ENCODE measurements around the gene METTL4.

METTL4 gene

DNA sequence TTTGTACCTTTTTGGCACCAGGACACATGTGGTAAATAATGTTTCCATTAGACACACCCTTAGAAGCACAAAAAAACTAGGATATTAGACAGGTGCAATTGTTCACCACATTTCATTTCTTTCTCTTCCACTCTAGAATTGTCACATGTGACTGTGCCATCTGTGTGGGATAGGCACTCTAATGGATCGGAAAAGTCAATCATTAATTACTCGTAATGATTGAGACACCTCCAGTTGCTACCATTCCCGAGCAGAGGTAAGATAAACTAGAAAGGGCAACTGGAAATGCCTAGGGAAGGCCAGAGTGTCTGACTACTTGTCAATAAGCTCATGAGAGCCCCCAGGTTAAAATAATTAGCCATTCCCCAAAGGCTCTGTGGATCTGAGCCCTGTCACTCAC lies 59.9 kb downstream of the METTL4 start:
- CTCF ChIA-PET: interaction anchor here (1.2 to 1.6 kb wide), 2 partner anchors 10 to 31 kb away, joined by 3 to 4 read pairs; no protein-coding TSS in a partner anchor
- POLR2A ChIA-PET: no interaction called here

DNA sequence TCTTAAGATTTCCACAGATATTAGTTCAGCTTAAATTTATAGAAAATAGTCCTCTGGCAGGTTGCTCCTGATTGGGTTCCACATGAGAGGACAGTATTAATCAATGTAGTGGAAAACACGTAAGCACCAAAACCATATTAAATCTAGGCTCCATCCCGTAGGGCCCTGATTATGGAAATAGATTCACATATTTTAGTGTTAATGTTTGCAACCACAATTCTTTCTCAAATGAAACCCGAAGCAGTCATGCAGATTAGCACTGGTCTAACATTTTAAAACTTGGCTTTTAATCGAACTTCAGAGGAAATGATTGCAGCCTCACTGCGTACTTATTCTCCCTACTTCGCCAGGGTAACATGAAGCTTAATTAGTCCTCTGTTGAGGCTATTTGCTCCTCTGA lies 60.9 kb downstream of the METTL4 start:
- POLR2A ChIA-PET: no interaction called here
- DNase-seq (ENCODE audit: extremely low spot score): no peak
- CTCF ChIA-PET: interaction anchor here (1.6 kb wide), 1 partner anchor 32 kb away, joined by 4 read pairs; no protein-coding TSS in a partner anchor
- TF ChIP-seq, protein P1, sequence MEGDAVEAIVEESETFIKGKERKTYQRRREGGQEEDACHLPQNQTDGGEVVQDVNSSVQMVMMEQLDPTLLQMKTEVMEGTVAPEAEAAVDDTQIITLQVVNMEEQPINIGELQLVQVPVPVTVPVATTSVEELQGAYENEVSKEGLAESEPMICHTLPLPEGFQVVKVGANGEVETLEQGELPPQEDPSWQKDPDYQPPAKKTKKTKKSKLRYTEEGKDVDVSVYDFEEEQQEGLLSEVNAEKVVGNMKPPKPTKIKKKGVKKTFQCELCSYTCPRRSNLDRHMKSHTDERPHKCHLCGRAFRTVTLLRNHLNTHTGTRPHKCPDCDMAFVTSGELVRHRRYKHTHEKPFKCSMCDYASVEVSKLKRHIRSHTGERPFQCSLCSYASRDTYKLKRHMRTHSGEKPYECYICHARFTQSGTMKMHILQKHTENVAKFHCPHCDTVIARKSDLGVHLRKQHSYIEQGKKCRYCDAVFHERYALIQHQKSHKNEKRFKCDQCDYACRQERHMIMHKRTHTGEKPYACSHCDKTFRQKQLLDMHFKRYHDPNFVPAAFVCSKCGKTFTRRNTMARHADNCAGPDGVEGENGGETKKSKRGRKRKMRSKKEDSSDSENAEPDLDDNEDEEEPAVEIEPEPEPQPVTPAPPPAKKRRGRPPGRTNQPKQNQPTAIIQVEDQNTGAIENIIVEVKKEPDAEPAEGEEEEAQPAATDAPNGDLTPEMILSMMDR (IDR thresholded peaks at IDR 0.05; ENCODE audit: control extremely low read depth, extremely low read depth, low read depth, missing control alignments): no peak

More for the DNA sequence above, 59.9 kb downstream of the METTL4 start:
- TF ChIP-seq, protein P1 (IDR thresholded peaks at IDR 0.05; ENCODE audit: control extremely low read depth, extremely low read depth, low read depth, missing control alignments): no peak
- DNase-seq (ENCODE audit: extremely low spot score): no peak

DNA sequence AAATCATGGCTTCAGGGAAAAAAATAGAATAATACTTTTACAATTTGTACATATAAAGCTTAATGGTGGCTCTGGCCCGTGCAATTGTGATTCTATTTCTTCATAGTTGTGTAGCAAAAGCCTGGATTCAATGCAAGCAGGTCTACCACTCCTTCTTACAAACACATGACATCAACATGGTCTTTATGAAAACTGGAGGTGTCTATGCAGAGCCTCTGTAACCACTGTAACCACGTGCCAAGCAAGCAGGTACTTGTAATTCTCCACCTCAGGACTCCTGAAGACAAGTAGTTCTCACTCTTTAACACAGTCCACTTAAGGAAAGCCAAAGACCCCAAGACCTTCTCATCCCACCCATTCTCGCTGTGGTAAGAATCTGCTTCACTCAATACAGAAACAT lies 62.6 kb downstream of the METTL4 start:
- TF ChIP-seq, protein P1 (IDR thresholded peaks at IDR 0.05; ENCODE audit: control extremely low read depth, extremely low read depth, low read depth, missing control alignments): no peak
- ChIA-PET POLR2A (no interaction called here), CTCF (no interaction called here)
- no peak for DNase-seq (ENCODE audit: extremely low spot score)

DNA sequence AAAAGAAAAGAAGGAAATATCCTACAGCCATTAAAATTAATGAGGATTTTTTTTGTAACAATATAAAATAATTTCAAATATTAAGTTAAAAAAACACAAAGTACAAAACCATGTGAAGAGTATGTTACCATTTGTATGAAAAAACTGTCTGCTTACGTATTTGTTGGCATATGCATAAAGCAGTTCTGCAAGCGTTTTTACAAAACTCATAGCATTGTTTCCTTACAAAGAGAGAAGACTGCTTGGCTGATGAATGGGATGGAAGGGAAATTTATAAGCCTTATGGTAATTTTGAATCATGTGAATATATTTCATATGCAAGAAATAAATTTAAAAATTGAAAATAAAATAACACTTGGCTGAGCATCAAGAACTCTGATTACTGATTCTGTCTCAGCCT lies 63.1 kb downstream of the METTL4 start:
- CTCF ChIA-PET: no interaction called here
- POLR2A ChIA-PET: no interaction called here
- TF ChIP-seq, protein P1 (IDR thresholded peaks at IDR 0.05; ENCODE audit: control extremely low read depth, extremely low read depth, low read depth, missing control alignments): no peak
- no peak for DNase-seq (ENCODE audit: extremely low spot score)

DNA sequence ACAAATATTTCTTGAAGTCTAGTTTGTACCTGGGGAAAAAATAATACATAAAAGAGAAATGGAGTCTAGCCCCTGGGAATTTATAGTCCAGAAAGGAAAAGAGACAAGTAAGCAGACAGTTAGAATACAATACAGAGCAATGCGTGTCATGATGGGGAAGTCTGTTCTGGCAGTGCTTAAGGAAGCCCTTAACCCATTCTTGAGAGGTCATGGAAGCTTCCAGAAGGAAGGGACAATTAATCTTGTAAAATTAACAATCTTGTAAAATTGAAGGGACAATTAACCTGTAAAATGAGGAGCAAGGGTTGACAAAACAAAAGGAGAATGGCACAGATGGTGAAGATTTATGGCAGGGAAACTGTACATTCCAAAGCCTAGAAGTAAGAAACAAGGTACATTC lies 66.7 kb downstream of the METTL4 start:
- DNase-seq (ENCODE audit: extremely low spot score): no peak
- POLR2A ChIA-PET: no interaction called here
- TF ChIP-seq, protein P1 (IDR thresholded peaks at IDR 0.05; ENCODE audit: control extremely low read depth, extremely low read depth, low read depth, missing control alignments): no peak
- CTCF ChIA-PET: no interaction called here

DNA sequence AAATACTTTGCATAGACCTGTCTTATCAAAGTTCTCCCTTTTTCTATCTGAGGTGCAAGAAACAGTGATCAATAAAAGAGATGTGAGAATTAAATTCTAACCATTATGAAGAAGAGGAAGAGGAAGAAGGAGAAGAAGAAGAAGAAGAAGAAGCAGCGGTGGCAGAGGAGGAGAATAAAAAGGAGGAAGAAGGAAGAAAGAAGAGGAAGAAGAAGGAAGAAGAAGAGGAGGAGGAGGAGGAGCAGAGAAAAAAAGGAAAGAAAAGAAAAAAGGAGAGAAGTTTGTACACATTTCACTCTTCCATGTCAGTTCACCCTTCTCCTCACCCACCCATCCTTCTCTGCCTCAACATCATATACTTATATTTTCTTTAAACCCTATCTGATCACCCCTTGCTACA lies 68.4 kb downstream of the METTL4 start:
- POLR2A ChIA-PET: no interaction called here
- CTCF ChIA-PET: no interaction called here
- TF ChIP-seq, protein P1 (IDR thresholded peaks at IDR 0.05; ENCODE audit: control extremely low read depth, extremely low read depth, low read depth, missing control alignments): no peak
- DNase-seq (ENCODE audit: extremely low spot score): no peak

DNA sequence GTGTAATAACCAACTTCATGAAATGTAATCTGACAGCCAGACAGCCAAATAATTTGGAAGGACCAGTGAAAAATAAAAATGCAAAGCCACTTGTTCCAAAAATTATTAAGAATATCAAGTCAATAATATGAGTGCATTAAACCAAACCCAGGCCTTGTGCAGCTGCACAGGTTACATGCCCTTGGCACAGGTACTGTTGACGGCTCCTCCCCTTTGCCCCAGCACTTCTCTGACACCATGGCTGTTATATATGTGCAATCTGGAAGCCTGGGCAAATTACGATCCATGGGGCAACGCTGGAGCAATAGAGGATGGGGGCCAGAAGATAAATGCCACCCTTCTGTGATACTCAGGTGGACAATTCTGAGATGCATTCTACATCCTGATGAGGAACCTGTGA lies 68.9 kb downstream of the METTL4 start:
- POLR2A ChIA-PET: no interaction called here
- CTCF ChIA-PET: no interaction called here
- TF ChIP-seq, protein P1 (IDR thresholded peaks at IDR 0.05; ENCODE audit: control extremely low read depth, extremely low read depth, low read depth, missing control alignments): no peak
- DNase-seq (ENCODE audit: extremely low spot score): no peak
